H1 (cell line): Measurements from ENCODE around the gene SHISA7. TPM values are rescaled to one million over a fixed set of nuclear protein-coding genes. Genes with fewer than 3 reads are reported as not detected.

Source experiments
- CTCF ChIA-PET: fragments of 300-600 bp; sonication (Branson Sonifier 250); formaldehyde crosslinking; loops from one replicate; lab custom pipeline; 2021; ENCODE audit not compliant: partially characterized antibody; lab: Charles Lee
- POLR2A ChIA-PET: fragments of 300-600 bp; sonication (Branson Sonifier 250); formaldehyde crosslinking; loops from one replicate; lab custom pipeline; 2021; ENCODE audit warnings: inconsistent platforms; ENCODE audit not compliant: partially characterized antibody; lab: Charles Lee
- DNase-seq, 2 experiments: peaks; one replicate each; pipeline versions ENCODE4 v3.0.0 to v3.0.0-alpha.2; 2010 to 2022; ENCODE audit warnings: low spot score in 2 of 2, low read depth in 1 of 2, mixed read lengths in 1 of 2
- FAIRE-seq: peaks from 2 replicates; lab custom pipeline; 2011; peaks lifted over from hg19 to GRCh38; lab: Jason Lieb, UNC
- H2AFZ ChIP-seq: 2 replicates; pipeline ENCODE4 v1.8.1; 2012; ENCODE audit warnings: low read length, inconsistent platforms
- H2AK5ac ChIP-seq: 2 replicates; pipeline ENCODE4 v1.6.1; 2013; ENCODE audit warnings: low read depth, low read length
- H2BK120ac ChIP-seq: replicated peaks from 2 replicates; pipeline ENCODE3; 2013; ENCODE audit warnings: low read depth, low read length, inconsistent platforms
- H2BK12ac ChIP-seq: 2 replicates; pipeline ENCODE4 v1.6.1; 2013; ENCODE audit warnings: low read depth, low read length
- H2BK15ac ChIP-seq: 2 replicates; pipeline ENCODE4 v1.6.1; 2013; ENCODE audit warnings: low read length
- H2BK20ac ChIP-seq: 2 replicates; pipeline ENCODE4 v1.6.1; 2013; ENCODE audit warnings: low read length
- H2BK5ac ChIP-seq: 2 replicates; pipeline ENCODE4 v1.6.1; 2013; ENCODE audit warnings: low read depth, low read length
- H3K14ac ChIP-seq: 2 replicates; pipeline ENCODE4 v1.6.1; 2013; ENCODE audit warnings: inconsistent platforms; ENCODE audit not compliant: insufficient read length
- H3K18ac ChIP-seq: 2 replicates; pipeline ENCODE4 v1.6.1; 2013; ENCODE audit warnings: low read length; ENCODE audit errors: extremely low read depth
- H3K23ac ChIP-seq: 2 replicates; pipeline ENCODE4 v1.6.1; 2013; ENCODE audit warnings: inconsistent platforms; ENCODE audit not compliant: insufficient read length
- H3K23me2 ChIP-seq: 2 replicates; pipeline ENCODE4 v1.6.1; 2013; ENCODE audit warnings: low read depth, low read length
- H3K27ac ChIP-seq: 2 replicates; pipeline ENCODE4 v1.6.1; 2011; ENCODE audit warnings: low read depth, low read length, inconsistent platforms
- H3K27me3 ChIP-seq, 4 experiments: replicated peaks in 1 of 4; 1 replicate in 1 of 4; 2 replicates in 3 of 4; pipeline versions ENCODE4 v1.6.1 to v1.8.1; 2011 to 2013; ENCODE audit warnings: low read length in 3 of 4, mild to moderate bottlenecking in 3 of 4, inconsistent platforms in 2 of 4, mixed read lengths in 2 of 4, moderate library complexity in 1 of 4; ENCODE audit not compliant: control insufficient read depth in 3 of 4, insufficient read depth in 3 of 4; ENCODE audit errors: extremely low read depth in 1 of 4
- H3K36me3 ChIP-seq, 4 experiments: 2 replicates each; pipeline versions ENCODE4 v1.6.1 to v1.8.1; 2011 to 2013; ENCODE audit warnings: mild to moderate bottlenecking in 4 of 4, low read length in 3 of 4, moderate library complexity in 2 of 4, control low read depth in 1 of 4, inconsistent platforms in 1 of 4; ENCODE audit not compliant: insufficient read depth in 4 of 4, control insufficient read depth in 2 of 4
- H3K4ac ChIP-seq: replicated peaks from 2 replicates; pipeline ENCODE3; 2013; ENCODE audit warnings: low read length, low read depth, mixed read lengths, inconsistent platforms; ENCODE audit not compliant: insufficient read length
- H3K4me1 ChIP-seq, 4 experiments: replicated peaks in 1 of 4; 1 replicate in 1 of 4; 2 replicates in 3 of 4; pipeline versions ENCODE4 v1.6.1 to v1.8.1; 2011 to 2013; ENCODE audit warnings: low read length in 3 of 4, inconsistent platforms in 2 of 4, mixed read lengths in 1 of 4; ENCODE audit not compliant: insufficient read depth in 4 of 4, control insufficient read depth in 3 of 4
- H3K4me2 ChIP-seq, 2 experiments: 2 replicates each; pipeline versions ENCODE4 v1.6.1 to v1.8.1; 2011 to 2013; ENCODE audit warnings: low read depth in 2 of 2, low read length in 2 of 2, control low read depth in 1 of 2, inconsistent platforms in 1 of 2, mild to moderate bottlenecking in 1 of 2; ENCODE audit not compliant: insufficient read depth in 1 of 2
- H3K4me3 ChIP-seq, 4 experiments: fragments of 200-600, 300-600 bp in 1 of 4; sonication (generic), shearing (Covaris generic), sonication (Bioruptor Twin) in 1 of 4; 2 replicates each; pipeline versions ENCODE4 v1.5.1 to v1.8.1; 2011 to 2016; ENCODE audit warnings: low read length in 4 of 4, low read depth in 3 of 4, control low read depth in 2 of 4, inconsistent platforms in 2 of 4, mild to moderate bottlenecking in 2 of 4, mixed read lengths in 1 of 4, moderate library complexity in 1 of 4; ENCODE audit not compliant: insufficient read depth in 2 of 4; ENCODE audit errors: extremely low read depth in 1 of 4
- H3K56ac ChIP-seq: replicated peaks from 2 replicates; pipeline ENCODE3; 2013; ENCODE audit warnings: low read depth, mild to moderate bottlenecking, mixed read lengths, low read length, inconsistent platforms; ENCODE audit not compliant: insufficient read length
- H3K79me1 ChIP-seq: 2 replicates; pipeline ENCODE4 v1.6.1; 2013; ENCODE audit warnings: low read depth, low read length, control low read depth
- H3K79me2 ChIP-seq, 2 experiments: 2 replicates each; pipeline versions ENCODE4 v1.6.1 to v1.8.1; 2012 to 2013; ENCODE audit warnings: low read length in 2 of 2, mild to moderate bottlenecking in 2 of 2, inconsistent platforms in 1 of 2; ENCODE audit not compliant: insufficient read depth in 2 of 2, control insufficient read depth in 1 of 2
- H3K9ac ChIP-seq, 4 experiments: replicated peaks in 1 of 4; 1 replicate in 1 of 4; 2 replicates in 3 of 4; pipeline versions ENCODE4 v1.6.1 to v1.8.1; 2011 to 2013; ENCODE audit warnings: low read depth in 3 of 4, low read length in 3 of 4, control low read depth in 2 of 4, mild to moderate bottlenecking in 2 of 4, moderate library complexity in 2 of 4, inconsistent platforms in 1 of 4; ENCODE audit errors: extremely low read depth in 1 of 4
- H3K9me3 ChIP-seq, 2 experiments: 2 replicates each; pipeline versions ENCODE4 v1.6.1 to v1.8.1; 2012 to 2013; ENCODE audit warnings: mild to moderate bottlenecking in 2 of 2, moderate library complexity in 2 of 2, control low read depth in 1 of 2, inconsistent platforms in 1 of 2, low read depth in 1 of 2, low read length in 1 of 2, mixed read lengths in 1 of 2; ENCODE audit not compliant: insufficient read depth in 2 of 2
- H4K20me1 ChIP-seq, 2 experiments: replicated peaks in 1 of 2; 2 replicates each; pipeline versions ENCODE3 to v1.8.1; 2011 to 2013; ENCODE audit warnings: inconsistent platforms in 2 of 2, low read length in 2 of 2, mild to moderate bottlenecking in 1 of 2; ENCODE audit not compliant: insufficient read depth in 2 of 2, control insufficient read depth in 1 of 2
- H4K5ac ChIP-seq: 2 replicates; pipeline ENCODE4 v1.6.1; 2013; ENCODE audit warnings: low read length, low read depth, mixed read lengths, inconsistent platforms; ENCODE audit not compliant: insufficient read length
- H4K8ac ChIP-seq: 2 replicates; pipeline ENCODE4 v1.8.0; 2013; ENCODE audit warnings: mild to moderate bottlenecking, moderate library complexity, low read length, inconsistent platforms; ENCODE audit not compliant: insufficient read depth; ENCODE audit errors: extremely low read depth
- H4K91ac ChIP-seq: replicated peaks from 2 replicates; pipeline ENCODE3; 2013; ENCODE audit warnings: low read length, mixed read lengths, inconsistent platforms; ENCODE audit not compliant: insufficient read length
- CEBPB ChIP-seq: IDR thresholded peaks from 2 replicates; pipeline ENCODE4 v1.6.1; 2012; ENCODE audit warnings: low read depth, low read length
- EP300 ChIP-seq, 2 experiments: IDR thresholded peaks; 1 replicate in 1 of 2; 2 replicates in 1 of 2; pipeline ENCODE4 v1.6.1; 2011 to 2012; ENCODE audit warnings: low read depth in 2 of 2, low read length in 2 of 2, mild to moderate bottlenecking in 2 of 2, borderline replicate concordance in 1 of 2, inconsistent platforms in 1 of 2, moderate library complexity in 1 of 2
- EZH2 ChIP-seq: fragments of 200-600 bp; sonication (generic); IDR thresholded peaks from 2 replicates; pipeline ENCODE4 v1.7.1; 2012; ENCODE audit warnings: low read depth, mild to moderate bottlenecking, moderate library complexity, low read length, inconsistent platforms; ENCODE audit not compliant: severe bottlenecking
- HDAC2 ChIP-seq, 2 experiments: fragments of 300-600 bp in 1 of 2; sonication (generic) in 1 of 2; IDR thresholded peaks; 2 replicates each; pipeline ENCODE4 v1.6.1; 2011 to 2012; ENCODE audit warnings: low read depth in 2 of 2, low read length in 2 of 2, mild to moderate bottlenecking in 2 of 2, moderate library complexity in 2 of 2, borderline replicate concordance in 1 of 2, inconsistent platforms in 1 of 2
- KDM4A ChIP-seq: IDR thresholded peaks from one replicate; pipeline ENCODE4 v1.7.1; 2012; ENCODE audit warnings: low read depth, mild to moderate bottlenecking, moderate library complexity, low read length, inconsistent platforms; ENCODE audit not compliant: severe bottlenecking
- POLR2A ChIP-seq, 2 experiments: IDR thresholded peaks; 1 replicate in 1 of 2; 2 replicates in 1 of 2; pipeline ENCODE4 v1.6.1; 2011; ENCODE audit warnings: low read depth in 2 of 2, low read length in 2 of 2, mild to moderate bottlenecking in 2 of 2; ENCODE audit errors: control extremely low read depth in 1 of 2
- SUZ12 ChIP-seq: fragments of 200-600 bp; sonication (generic); IDR thresholded peaks from 2 replicates; pipeline ENCODE4 v1.6.1; 2012; ENCODE audit warnings: mild to moderate bottlenecking, inconsistent platforms, low read length, moderate library complexity, mixed read lengths
- WGBS, 2 experiments: shearing (Covaris generic) in 1 of 2; methylation state at CpG; one replicate each; pipeline versions ENCODE4 v1.1.6 to v1.1.7; 2013 to 2015; ENCODE audit warnings: low lambda C conversion rate in 2 of 2, mixed read lengths in 2 of 2, inconsistent platforms in 1 of 2, low coverage in 1 of 2, missing lambda C conversion rate in 1 of 2; ENCODE audit not compliant: insufficient replicate concordance in 2 of 2, insufficient coverage in 1 of 2, insufficient read length in 1 of 2; ENCODE audit errors: extremely low coverage in 1 of 2, missing lambda C conversion rate in 1 of 2; 5-methylcytosine and 5-hydroxymethylcytosine counted together
- polyA plus RNA-seq, 7 experiments: library from polyadenylated mRNA; depleted of rRNA in 3 of 7; stranded (reverse) in 5 of 7; unstranded in 2 of 7; fragments of >200 nt in 5 of 7; fragments of 200-250 nt in 2 of 7; gene quantifications; 1 replicate in 5 of 7; 2 replicates in 1 of 7; 4 replicates in 1 of 7; pipeline versions ENCODE4 v1.2.1 to v1.2.3, GENCODE V29; 2011 to 2013; ENCODE audit warnings: missing spikeins in 2 of 7, mixed read lengths in 2 of 7
- total RNA-seq: library from RNA; stranded (reverse); fragmentation: NEBNext Ultra II Directional; extraction: Animal tissue kit (Norgen Biotek cat#: 25700); gene quantifications from 2 replicates; pipeline ENCODE4 v1.2.1, GENCODE V29; 2021
- TF ChIP-seq, protein P1 (sequence below): IDR thresholded peaks from 2 replicates; pipeline ENCODE4 v1.6.1; 2011; ENCODE audit warnings: low read length, improper control_type of control experiment

Gene SHISA7
- total and polyA plus RNA-seq, 2 of the 8 experiments (the other 6 are each of a cell fraction or from before 2014, with no cell fraction given) = 0.76 to 1.0 TPM

- H2BK120ac ChIP-seq = no peak overlapping the region
- no peak overlapping the region for H2AFZ ChIP-seq
- no peak overlapping the region for H3K9ac ChIP-seq
- FAIRE-seq = no peak
- no peak overlapping the region for H3K56ac ChIP-seq
- POLR2A ChIA-PET = interaction anchor here (0.5 to 3.0 kb wide), 18 partner anchors 8 to 335 kb away, joined by 3 to 22 read pairs (median 4); partner anchors contain the start of genes ISOC2, PPP1R12C, SHISA7 and UBE2S
- H3K36me3 ChIP-seq = peaks cover 0 to 5% (median 0%) of the 10 kb centered on the region in 4 experiments; a peak in 2 of 8 replicates
- H2BK12ac ChIP-seq = no peak overlapping the region
- peak overlapping the region; percentile 73 to 93 for H3K4me2 ChIP-seq
- H4K20me1 ChIP-seq = peaks cover 2 to 16% of the 10 kb centered on the region in 2 experiments
- peak overlapping the region; percentile 26 to 69 (median 40); a peak in 7 of 8 replicates for H3K4me3 ChIP-seq
- TF ChIP-seq SUZ12 (peak; percentile 38; the same call in 1 of the 2 replicates), HDAC2 (IDR thresholded peaks at IDR 0.05; ENCODE audit: borderline replicate concordance in 1 of 2, low read depth in 2 of 2, low read length in 2 of 2) (no peak), CEBPB (peak; percentile 50; the same call in 1 of the 2 replicates), EZH2 (peak; percentile 32), KDM4A (peak; percentile 26), EP300 (IDR thresholded peaks at IDR 0.05; ENCODE audit: borderline replicate concordance in 1 of 2, low read depth in 2 of 2, low read length in 2 of 2) (no peak), POLR2A (IDR thresholded peaks at IDR 0.05; ENCODE audit: control extremely low read depth in 1 of 2, low read depth in 2 of 2, low read length in 2 of 2) (peak in 1 of 2 experiments; percentile 37; a peak in 1 of 3 replicates)
- TF ChIP-seq, protein P1, sequence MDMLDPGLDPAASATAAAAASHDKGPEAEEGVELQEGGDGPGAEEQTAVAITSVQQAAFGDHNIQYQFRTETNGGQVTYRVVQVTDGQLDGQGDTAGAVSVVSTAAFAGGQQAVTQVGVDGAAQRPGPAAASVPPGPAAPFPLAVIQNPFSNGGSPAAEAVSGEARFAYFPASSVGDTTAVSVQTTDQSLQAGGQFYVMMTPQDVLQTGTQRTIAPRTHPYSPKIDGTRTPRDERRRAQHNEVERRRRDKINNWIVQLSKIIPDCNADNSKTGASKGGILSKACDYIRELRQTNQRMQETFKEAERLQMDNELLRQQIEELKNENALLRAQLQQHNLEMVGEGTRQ = no peak
- TF ChIP-seq, all 59 proteins: peak for 5
- Histone ChIP-seq H3K9me3 (no peaks in the 10 kb centered on the region), H3K23ac (no peak overlapping the region), H3K27ac (no peak overlapping the region), H4K91ac (no peak overlapping the region), H3K4ac (no peak overlapping the region), H2AK5ac (no peak overlapping the region), H3K14ac (no peak overlapping the region), H2BK20ac (no peak overlapping the region), H3K23me2 (peaks cover 20% of the 10 kb centered on the region; the same call in 1 of the 2 replicates), H3K27me3 (peaks cover 31 to 52% (median 50%) of the 10 kb centered on the region in 4 experiments), H4K5ac (no peak overlapping the region), H3K18ac (no peak overlapping the region), H3K79me2 (no peaks in the 10 kb centered on the region), H2BK15ac (no peak overlapping the region), H2BK5ac (no peak overlapping the region), H4K8ac (no peak overlapping the region), H3K4me1 (peaks cover 0 to 5% (median 2%) of the 10 kb centered on the region in 4 experiments; a peak in 5 of 7 replicates), H3K79me1 (peaks cover 4% of the 10 kb centered on the region; the same call in 1 of the 2 replicates)
- CTCF ChIA-PET = interaction anchor here (0.9 to 2.5 kb wide), 6 partner anchors 24 to 311 kb away, joined by 3 to 13 read pairs (median 6); partner anchors contain the start of gene DNAAF3
- peak in 1 of 2 experiments; percentile 70 for DNase-seq
- WGBS, 2 experiments = 11% methylated on average over 21 of the region's 57 CpGs; no CpG with 5 or more reads in 1 of the 2 experiments
Measured at GRCh38 chr19:55451965-55452748, 9.1 kb upstream of the SHISA7 start.
